Adipocyte (in vitro differentiated cells): ENCODE data around the gene SGK1.

Source experiments
- DNase-seq: peaks from one replicate; pipeline ENCODE4 v3.0.0-alpha.2; 2015; ENCODE audit warnings: low read depth
- H3K27me3 ChIP-seq: replicated peaks from 2 replicates; pipeline ENCODE4 v1.7.0; 2013; ENCODE audit warnings: mild to moderate bottlenecking, low read length, moderate library complexity; ENCODE audit not compliant: control insufficient read depth, insufficient read depth
- H3K36me3 ChIP-seq: 2 replicates; pipeline ENCODE4 v1.7.0; 2013; ENCODE audit warnings: low read length, mild to moderate bottlenecking, moderate library complexity; ENCODE audit not compliant: control insufficient read depth, insufficient read depth, severe bottlenecking
- H3K4me1 ChIP-seq: 2 replicates; pipeline ENCODE4 v1.7.0; 2013; ENCODE audit warnings: mild to moderate bottlenecking, low read length, moderate library complexity; ENCODE audit not compliant: control insufficient read depth, insufficient read depth
- H3K4me3 ChIP-seq: 2 replicates; pipeline ENCODE4 v1.7.0; 2013; ENCODE audit warnings: mild to moderate bottlenecking, low read length, moderate library complexity
- H3K9ac ChIP-seq: 2 replicates; pipeline ENCODE4 v1.7.0; 2013; ENCODE audit warnings: mild to moderate bottlenecking, low read length, moderate library complexity
- H3K9me3 ChIP-seq: 2 replicates; pipeline ENCODE4 v1.7.0; 2013; ENCODE audit warnings: mild to moderate bottlenecking, low read length, moderate library complexity; ENCODE audit not compliant: control insufficient read depth

The SGK1 gene

GRCh38 chr6:134132494-134133141, 185.3 kb downstream of the SGK1 start:
- no peaks in the 10 kb centered on the region for H3K27me3 ChIP-seq
- H3K36me3 ChIP-seq: no peaks in the 10 kb centered on the region
- H3K4me3 ChIP-seq: no peak overlapping the region
- peaks cover 3% of the 10 kb centered on the region for H3K4me1 ChIP-seq
- DNase-seq: no peak
- no peak overlapping the region for H3K9ac ChIP-seq
- H3K9me3 ChIP-seq: no peaks in the 10 kb centered on the region

- DNase-seq: no peak
- Histone ChIP-seq H3K9me3 (no peaks in the 10 kb centered on the region), H3K4me1 (no peaks in the 10 kb centered on the region), H3K36me3 (no peaks in the 10 kb centered on the region), H3K9ac (no peak overlapping the region), H3K4me3 (no peak overlapping the region), H3K27me3 (no peaks in the 10 kb centered on the region)
Observed at GRCh38 chr6:134131530-134132139, 186.3 kb downstream of the SGK1 start.

GRCh38 chr6:134128146-134128545, 189.8 kb downstream of the SGK1 start:
- H3K4me1 ChIP-seq: no peaks in the 10 kb centered on the region
- DNase-seq: no peak
- no peaks in the 10 kb centered on the region for H3K36me3 ChIP-seq
- H3K27me3 ChIP-seq: no peaks in the 10 kb centered on the region
- no peak overlapping the region for H3K9ac ChIP-seq
- H3K4me3 ChIP-seq: no peak overlapping the region
- no peaks in the 10 kb centered on the region for H3K9me3 ChIP-seq

- Histone ChIP-seq H3K27me3 (no peaks in the 10 kb centered on the region), H3K9ac (peak overlapping the region; percentile 32), H3K36me3 (no peaks in the 10 kb centered on the region), H3K4me3 (no peak overlapping the region), H3K4me1 (no peaks in the 10 kb centered on the region), H3K9me3 (no peaks in the 10 kb centered on the region)
- peak; percentile 84 for DNase-seq
Observed at GRCh38 chr6:134123666-134124208, 194.2 kb downstream of the SGK1 start.

GRCh38 chr6:134122775-134123174, 195.1 kb downstream of the SGK1 start:
- Histone ChIP-seq H3K36me3 (no peaks in the 10 kb centered on the region), H3K9me3 (no peaks in the 10 kb centered on the region), H3K27me3 (no peaks in the 10 kb centered on the region), H3K9ac (no peak overlapping the region), H3K4me3 (no peak overlapping the region), H3K4me1 (peaks cover under 1% of the 10 kb centered on the region)
- DNase-seq: no peak

- Histone ChIP-seq H3K27me3 (no peaks in the 10 kb centered on the region), H3K4me1 (peaks cover 7% of the 10 kb centered on the region), H3K36me3 (no peaks in the 10 kb centered on the region), H3K4me3 (no peak overlapping the region), H3K9ac (no peak overlapping the region), H3K9me3 (no peaks in the 10 kb centered on the region)
- no peak for DNase-seq
Observed at GRCh38 chr6:134119486-134119885, 198.4 kb downstream of the SGK1 start.
